NB4 (cell line): Measurements from ENCODE around the gene LCTL.

Experiments
- DNase-seq: peaks from one replicate; pipeline ENCODE4 v3.0.0; 2010; ENCODE audit warnings: low read depth
- H3K4me3 ChIP-seq: one replicate; pipeline ENCODE4 v1.5.1; 2011; ENCODE audit warnings: mild to moderate bottlenecking, low read depth, low read length, moderate library complexity
- CTCF ChIP-seq: IDR thresholded peaks from one replicate; pipeline ENCODE4 v1.5.1; 2012; ENCODE audit warnings: low read depth, low read length
- MYC ChIP-seq: IDR thresholded peaks from 2 replicates; pipeline ENCODE4 v1.6.1; 2011; ENCODE audit warnings: low read depth, low read length
- POLR2A ChIP-seq: IDR thresholded peaks from 2 replicates; pipeline ENCODE4 v1.6.1; 2011; ENCODE audit warnings: mild to moderate bottlenecking; ENCODE audit not compliant: insufficient read length; ENCODE audit errors: extremely low read depth
- TF ChIP-seq, protein P1 (sequence below): IDR thresholded peaks from 2 replicates; pipeline ENCODE4 v1.6.1; 2011; ENCODE audit warnings: low read depth, low read length

LCTL gene

GRCh38 chr15:66515901-66516322 lies 49.9 kb downstream of the LCTL start:
- H3K4me3 ChIP-seq = no peak overlapping the region
- no peak for DNase-seq
- TF ChIP-seq MYC = no peak
- TF ChIP-seq, protein P1, sequence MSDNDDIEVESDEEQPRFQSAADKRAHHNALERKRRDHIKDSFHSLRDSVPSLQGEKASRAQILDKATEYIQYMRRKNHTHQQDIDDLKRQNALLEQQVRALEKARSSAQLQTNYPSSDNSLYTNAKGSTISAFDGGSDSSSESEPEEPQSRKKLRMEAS = no peak
- no peak for TF ChIP-seq CTCF
- TF ChIP-seq POLR2A = no peak

DNA sequence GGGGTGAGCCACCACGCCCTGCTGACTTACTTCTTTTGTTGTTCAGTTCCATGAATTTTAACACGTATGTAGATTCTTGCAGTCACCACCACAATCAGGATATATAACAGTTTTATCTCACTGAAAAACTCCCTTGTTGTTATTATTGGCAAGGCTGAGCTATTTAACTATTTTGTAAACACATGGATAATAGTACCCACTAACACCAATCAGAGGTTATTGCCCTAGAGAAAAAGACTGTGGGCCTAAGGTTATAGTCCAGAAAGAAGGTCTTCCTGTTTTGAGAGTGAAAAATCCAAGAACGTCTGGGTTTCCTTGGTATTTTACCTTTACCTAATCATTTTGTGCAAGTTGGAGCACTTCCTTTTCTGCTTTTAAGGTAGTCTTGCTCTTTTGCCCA lies 51.2 kb downstream of the LCTL start:
- TF ChIP-seq, protein P1 = no peak
- TF ChIP-seq POLR2A (no peak), MYC (no peak), CTCF (no peak)
- no peak overlapping the region for H3K4me3 ChIP-seq
- DNase-seq = no peak

- no peak overlapping the region for H3K4me3 ChIP-seq
- no peak for DNase-seq
- TF ChIP-seq CTCF = no peak
- TF ChIP-seq, protein P1 = no peak
- no peak for TF ChIP-seq MYC
- TF ChIP-seq POLR2A = no peak
Measured at GRCh38 chr15:66508293-66508883, 57.4 kb downstream of the LCTL start.

- DNase-seq = no peak
- H3K4me3 ChIP-seq = peak overlapping the region; percentile 93
- no peak for TF ChIP-seq MYC
- no peak for TF ChIP-seq CTCF
- TF ChIP-seq, protein P1 = no peak
Measured at GRCh38 chr15:66505818-66506217, 60.0 kb downstream of the LCTL start.

DNA sequence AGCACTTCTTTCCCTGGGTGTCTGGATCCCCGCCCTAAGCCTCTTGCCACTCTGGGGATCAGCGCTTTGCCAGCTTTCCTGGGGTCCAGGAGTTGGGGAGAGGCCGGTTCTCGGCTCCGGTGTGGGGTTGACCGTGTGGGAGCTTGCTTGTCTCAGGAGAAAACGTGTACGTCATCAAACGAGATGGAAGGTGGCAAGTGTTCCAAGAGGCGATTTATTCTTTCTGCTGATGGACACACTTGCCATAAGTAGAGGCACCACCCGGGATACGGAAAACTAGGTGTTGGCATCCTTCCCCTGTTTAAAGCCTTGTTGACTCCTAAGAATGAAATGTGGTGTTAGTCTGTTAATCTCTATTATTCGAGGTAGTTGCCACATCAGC lies 60.4 kb downstream of the LCTL start:
- H3K4me3 ChIP-seq = peak overlapping the region; percentile 93
- no peak for TF ChIP-seq POLR2A
- no peak for TF ChIP-seq MYC
- TF ChIP-seq, protein P1 = no peak
- TF ChIP-seq CTCF = no peak
- DNase-seq = no peak
